ENCODE results near the gene SERBP1.
"Not testable (repeated sequence)": the region's sequence is repeated elsewhere in the genome, so short reads cannot be mapped to it uniquely, and the experiment has no call there.

Gene SERBP1

GRCh38 chr1:67420835-67421492 is 9.2 kb downstream of the SERBP1 start:
- H3K27ac ChIP-seq, result no peak overlapping the region
- TF ChIP-seq, protein P1, sequence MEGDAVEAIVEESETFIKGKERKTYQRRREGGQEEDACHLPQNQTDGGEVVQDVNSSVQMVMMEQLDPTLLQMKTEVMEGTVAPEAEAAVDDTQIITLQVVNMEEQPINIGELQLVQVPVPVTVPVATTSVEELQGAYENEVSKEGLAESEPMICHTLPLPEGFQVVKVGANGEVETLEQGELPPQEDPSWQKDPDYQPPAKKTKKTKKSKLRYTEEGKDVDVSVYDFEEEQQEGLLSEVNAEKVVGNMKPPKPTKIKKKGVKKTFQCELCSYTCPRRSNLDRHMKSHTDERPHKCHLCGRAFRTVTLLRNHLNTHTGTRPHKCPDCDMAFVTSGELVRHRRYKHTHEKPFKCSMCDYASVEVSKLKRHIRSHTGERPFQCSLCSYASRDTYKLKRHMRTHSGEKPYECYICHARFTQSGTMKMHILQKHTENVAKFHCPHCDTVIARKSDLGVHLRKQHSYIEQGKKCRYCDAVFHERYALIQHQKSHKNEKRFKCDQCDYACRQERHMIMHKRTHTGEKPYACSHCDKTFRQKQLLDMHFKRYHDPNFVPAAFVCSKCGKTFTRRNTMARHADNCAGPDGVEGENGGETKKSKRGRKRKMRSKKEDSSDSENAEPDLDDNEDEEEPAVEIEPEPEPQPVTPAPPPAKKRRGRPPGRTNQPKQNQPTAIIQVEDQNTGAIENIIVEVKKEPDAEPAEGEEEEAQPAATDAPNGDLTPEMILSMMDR (conservative IDR thresholded peaks at IDR 0.05), result no peak
- no peak for TF ChIP-seq ZFX (IDR thresholded peaks at IDR 0.05)

- TF ChIP-seq ZFX (IDR thresholded peaks at IDR 0.05), result no peak
- TF ChIP-seq, protein P1 (conservative IDR thresholded peaks at IDR 0.05), result no peak
- no peak overlapping the region for H3K27ac ChIP-seq
Measured at GRCh38 chr1:67418839-67419586, 11.2 kb downstream of the SERBP1 start.

DNA sequence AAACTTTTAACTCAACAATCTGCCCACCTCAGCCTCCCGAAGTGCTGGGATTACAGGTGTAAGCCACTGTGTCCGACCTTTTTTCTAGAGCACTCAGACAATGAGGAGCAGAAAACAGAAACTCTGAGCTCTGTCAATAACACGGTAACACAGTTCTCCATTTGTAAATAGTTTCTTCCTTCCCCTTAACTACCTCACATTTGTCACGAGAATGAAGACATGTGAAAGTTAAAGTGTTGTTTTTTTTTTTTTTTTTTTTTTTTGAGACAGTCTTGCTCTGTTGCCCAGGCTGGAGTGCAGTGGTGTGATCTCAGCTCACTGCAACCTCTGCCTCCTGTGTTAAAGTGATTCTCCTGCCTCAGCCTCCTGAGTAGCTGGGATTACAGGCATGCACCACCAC is 12.5 kb downstream of the SERBP1 start:
- not testable (repeated sequence) for H3K27ac ChIP-seq

DNA sequence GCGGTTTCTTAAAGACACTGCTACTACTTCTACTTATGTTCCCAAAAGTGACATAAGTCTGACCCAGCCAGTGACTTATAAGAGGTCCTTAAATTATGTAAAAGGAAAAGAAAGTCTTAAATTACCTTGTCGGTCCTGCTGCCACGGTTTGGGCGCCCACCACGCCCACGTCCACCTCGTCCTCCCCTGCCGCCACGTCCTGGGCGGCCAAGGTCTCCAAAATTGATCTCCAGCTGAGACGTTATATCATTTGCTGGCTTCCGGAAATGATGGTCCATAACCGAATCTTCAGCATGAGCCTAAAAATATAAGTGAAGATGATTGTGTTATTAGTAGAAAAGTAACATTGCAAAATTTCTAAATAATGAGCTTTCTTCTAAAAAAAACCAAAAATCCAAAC is 15.2 kb downstream of the SERBP1 start:
- no peak overlapping the region for H3K27ac ChIP-seq
- TF ChIP-seq, protein P1 (conservative IDR thresholded peaks at IDR 0.05), result no peak
- TF ChIP-seq ZFX (IDR thresholded peaks at IDR 0.05), result no peak

GRCh38 chr1:67414574-67414973 is 15.6 kb downstream of the SERBP1 start:
- H3K27ac ChIP-seq, result no peak overlapping the region
- TF ChIP-seq, protein P1 (conservative IDR thresholded peaks at IDR 0.05), result no peak
- TF ChIP-seq ZFX (IDR thresholded peaks at IDR 0.05), result no peak

DNA sequence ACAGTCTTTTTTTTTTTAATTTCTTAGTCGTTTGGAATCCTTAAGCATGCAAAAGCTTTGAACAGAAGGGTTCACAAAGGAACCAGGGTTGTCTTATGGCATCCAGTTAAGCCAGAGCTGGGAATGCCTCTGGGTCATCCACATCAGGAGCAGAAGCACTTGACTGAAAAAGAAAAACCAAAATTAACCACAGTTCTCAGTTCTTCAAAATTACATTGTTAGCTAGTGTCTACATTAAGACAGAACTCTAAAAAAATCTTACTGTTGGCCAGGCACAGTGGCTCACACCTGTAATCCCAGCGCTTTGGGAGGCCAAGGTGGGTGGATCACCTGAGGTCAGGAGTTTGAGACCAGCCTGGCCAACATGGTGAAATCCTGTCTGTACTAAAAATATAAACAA is 17.1 kb downstream of the SERBP1 start:
- not testable (repeated sequence) for H3K27ac ChIP-seq

DNA sequence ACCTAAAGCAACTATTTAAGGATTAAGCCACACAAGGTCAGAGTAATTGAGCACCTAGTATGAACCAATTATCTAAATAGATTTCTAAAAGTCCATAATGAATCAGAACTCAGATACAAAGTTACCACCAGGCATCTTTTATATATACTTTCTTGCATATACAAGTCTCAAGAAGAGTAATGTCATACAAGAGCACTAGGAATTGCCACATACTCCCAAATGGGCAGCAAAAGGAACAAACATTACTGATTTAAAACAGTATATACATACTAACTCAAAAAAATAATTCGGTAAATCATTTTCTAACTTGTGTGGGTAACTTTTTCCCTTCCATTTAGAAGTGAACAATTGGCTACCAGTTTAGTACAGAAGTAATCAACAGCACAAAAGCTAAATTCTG is 22.1 kb downstream of the SERBP1 start:
- H3K27ac ChIP-seq, result no peak overlapping the region
- no peak for TF ChIP-seq ZFX (IDR thresholded peaks at IDR 0.05)
- TF ChIP-seq, protein P1 (conservative IDR thresholded peaks at IDR 0.05), result no peak

DNA sequence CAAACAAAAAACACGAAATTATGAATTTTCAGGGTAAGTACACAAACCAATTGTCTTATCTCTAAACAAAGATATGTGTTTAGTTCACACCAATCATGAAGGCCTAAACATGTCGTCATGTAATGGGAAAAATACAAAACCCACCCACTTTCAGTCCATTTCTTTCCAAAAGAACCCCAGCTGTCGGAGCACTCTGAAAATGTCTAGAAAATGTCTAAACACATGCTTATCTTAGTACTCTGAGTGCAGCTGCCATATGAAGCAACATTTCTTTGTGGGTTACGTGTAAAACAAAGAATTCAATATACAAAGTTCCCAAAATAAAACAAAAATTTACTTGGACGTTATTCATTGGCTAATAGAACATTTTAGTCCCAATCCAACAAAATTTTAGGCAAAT is 22.7 kb downstream of the SERBP1 start:
- no peak overlapping the region for H3K27ac ChIP-seq
- no peak for TF ChIP-seq ZFX (IDR thresholded peaks at IDR 0.05)
- TF ChIP-seq, protein P1 (conservative IDR thresholded peaks at IDR 0.05), result no peak
